NCI-H2107 treated with DMSO at 0.1 percent for 48 hours (cell line): ENCODE measurements around the gene CLTC.

Experiments
- DNase-seq: peaks from one replicate; lab custom pipeline; 2025; ENCODE audit not compliant: unreplicated experiment; lab: John Stamatoyannopoulos, UW

CLTC gene

GRCh38 chr17:59678918-59679317, 59.2 kb downstream of the CLTC start:
- DNase-seq: no peak

GRCh38 chr17:59680314-59680713, 60.6 kb downstream of the CLTC start:
- DNase-seq: no peak

- no peak for DNase-seq
Observed at GRCh38 chr17:59683283-59683682, 63.6 kb downstream of the CLTC start.

- no peak for DNase-seq
Observed at GRCh38 chr17:59684967-59685366, 65.3 kb downstream of the CLTC start.

GRCh38 chr17:59688008-59688407, 68.3 kb downstream of the CLTC start:
- no peak for DNase-seq

GRCh38 chr17:59688496-59688895, 68.8 kb downstream of the CLTC start:
- no peak for DNase-seq

GRCh38 chr17:59693582-59693981, 73.9 kb downstream of the CLTC start:
- DNase-seq: no peak

- no peak for DNase-seq
Observed at GRCh38 chr17:59694344-59694743, 74.6 kb downstream of the CLTC start.

GRCh38 chr17:59695945-59696681, 76.4 kb downstream of the CLTC start:
- no peak for DNase-seq

GRCh38 chr17:59696682-59697277, 77.1 kb downstream of the CLTC start:
- DNase-seq: no peak

GRCh38 chr17:59698143-59698542, 78.4 kb downstream of the CLTC start:
- no peak for DNase-seq

- no peak for DNase-seq
Observed at GRCh38 chr17:59699218-59699617, 79.5 kb downstream of the CLTC start.

GRCh38 chr17:59699786-59700185, 80.1 kb downstream of the CLTC start:
- no peak for DNase-seq

GRCh38 chr17:59702304-59702703, 82.6 kb downstream of the CLTC start:
- DNase-seq: no peak

GRCh38 chr17:59707149-59707970, 87.7 kb downstream of the CLTC start, which contains the start of the genes PTRH2 and VMP1:
Gene PTRH2 (minus strand): TSS chr17:59707430. CDS start chr17:59697978, 9,452 bp downstream.
Gene VMP1 (plus strand): TSS chr17:59707654. CDS start chr17:59731447, 23,793 bp downstream.
- DNase-seq: peak; percentile 98

- no peak for DNase-seq
Observed at GRCh38 chr17:59707971-59708430, 88.3 kb downstream of the CLTC start.

- no peak for DNase-seq
Observed at GRCh38 chr17:59711936-59712335, 92.2 kb downstream of the CLTC start.

- no peak for DNase-seq
Observed at GRCh38 chr17:59712862-59713261, 93.2 kb downstream of the CLTC start.

GRCh38 chr17:59714255-59714654, 94.6 kb downstream of the CLTC start:
- DNase-seq: no peak

GRCh38 chr17:59716427-59716826, 96.7 kb downstream of the CLTC start:
- DNase-seq: no peak

- no peak for DNase-seq
Observed at GRCh38 chr17:59719526-59719925, 99.8 kb downstream of the CLTC start.

GRCh38 chr17:59722623-59723022, 102.9 kb downstream of the CLTC start:
- DNase-seq: no peak
